HEK293 (cell line): Measurements from ENCODE around the gene DPEP3.

Experiments
- CTCF ChIA-PET: fragments of 350-600 bp; formaldehyde crosslinking; extraction: SDS; loops from one replicate; lab custom pipeline; 2021; ENCODE audit warnings: antibody characterized with exemption; lab: Yijun Ruan, JAX
- POLR2A ChIA-PET: fragments of 300-600 bp; formaldehyde crosslinking; extraction: SDS; loops from one replicate; lab custom pipeline; 2020; ENCODE audit warnings: antibody characterized with exemption, inconsistent platforms; lab: Yijun Ruan, JAX
- H3K27ac ChIP-seq: fragments of 200-500 bp; sonication (Bioruptor generic); 2 replicates; pipeline ENCODE4 v1.5.1; 2014; ENCODE audit warnings: low read depth, low read length, control low read depth, inconsistent platforms; ENCODE audit errors: extremely low read depth
- H3K36me3 ChIP-seq, 2 experiments: fragments of 200-500 bp in 1 of 2; sonication (Bioruptor generic) in 1 of 2; 1 replicate in 1 of 2; 2 replicates in 1 of 2; pipeline ENCODE4 v1.5.1; 2014 to 2017; ENCODE audit warnings: inconsistent platforms in 2 of 2, low read length in 2 of 2; ENCODE audit not compliant: control insufficient read depth in 2 of 2, insufficient read depth in 1 of 2
- H3K4me1 ChIP-seq: fragments of 200-500 bp; sonication (Bioruptor generic); 2 replicates; pipeline ENCODE4 v1.5.1; 2014; ENCODE audit warnings: mild to moderate bottlenecking, low read length, inconsistent platforms; ENCODE audit not compliant: control insufficient read depth, insufficient read depth
- H3K4me3 ChIP-seq: 2 replicates; pipeline ENCODE4 v1.5.1; 2011; ENCODE audit warnings: low read depth, mild to moderate bottlenecking, control low read depth, low read length, moderate library complexity
- H3K9me3 ChIP-seq: fragments of 200-500 bp; sonication (Bioruptor generic); 2 replicates; pipeline ENCODE4 v1.5.1; 2014; ENCODE audit warnings: low read depth, low read length, inconsistent platforms; ENCODE audit not compliant: control insufficient read depth, insufficient read depth
- ELK4 ChIP-seq: IDR thresholded peaks from 2 replicates; pipeline ENCODE4 v1.6.1; 2011; ENCODE audit warnings: mild to moderate bottlenecking, low read depth, low read length, borderline replicate concordance
- MEIS1 ChIP-seq: sonication (generic); formaldehyde crosslinking; IDR thresholded peaks from 2 replicates; pipeline ENCODE4 v1.8.1; 2022; ENCODE audit warnings: missing genetic modification reagents, mild to moderate bottlenecking, borderline replicate concordance
- MZF1 ChIP-seq: fragments of 450-650 bp; formaldehyde crosslinking; IDR thresholded peaks from 2 replicates; pipeline ENCODE4 v1.5.1; 2017; ENCODE audit warnings: missing biosample characterization, missing genetic modification characterization, borderline replicate concordance
- PRDM2 ChIP-seq: fragments of 450-650 bp; formaldehyde crosslinking; IDR thresholded peaks from 2 replicates; pipeline ENCODE4 v1.5.1; 2016; ENCODE audit warnings: missing biosample characterization, missing genetic modification characterization, borderline replicate concordance
- SCRT2 ChIP-seq: fragments of 450-650 bp; formaldehyde crosslinking; IDR thresholded peaks from 2 replicates; pipeline ENCODE4 v1.5.1; 2016; ENCODE audit warnings: missing biosample characterization, missing genetic modification characterization
- ZNF18 ChIP-seq: fragments of 450-650 bp; formaldehyde crosslinking; IDR thresholded peaks from 2 replicates; pipeline ENCODE4 v1.5.1; 2016; ENCODE audit warnings: missing biosample characterization, missing genetic modification characterization
- ZNF473 ChIP-seq: fragments of 450-650 bp; formaldehyde crosslinking; IDR thresholded peaks from 2 replicates; pipeline ENCODE4 v1.5.1; 2017; ENCODE audit warnings: missing biosample characterization, missing genetic modification characterization
- ZSCAN30 ChIP-seq: fragments of 450-650 bp; IDR thresholded peaks from 2 replicates; pipeline ENCODE4 v1.5.1; 2018; ENCODE audit warnings: missing biosample characterization, mild to moderate bottlenecking, missing genetic modification characterization, moderate library complexity

Gene DPEP3

DNA sequence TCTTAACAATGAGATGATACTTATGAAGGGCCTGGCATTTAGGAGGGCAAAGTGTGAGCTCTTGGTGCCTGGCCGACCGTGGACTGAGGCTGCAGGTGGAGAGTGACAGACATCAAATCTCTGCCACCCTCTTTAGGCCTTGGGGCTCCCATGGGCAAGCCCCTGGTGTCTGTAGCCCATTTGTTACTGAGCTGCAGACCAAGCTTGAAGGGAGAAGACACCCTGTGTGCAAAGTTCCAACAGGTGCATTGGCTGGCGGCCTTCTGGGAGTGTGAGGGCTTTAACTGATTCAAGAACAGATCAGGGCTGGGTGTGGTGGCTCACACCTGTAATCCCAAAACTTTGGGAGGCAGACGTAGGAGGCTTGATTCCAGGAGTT lies 47.8 kb downstream of the DPEP3 start:
- POLR2A ChIA-PET = interaction anchor here (0.9 kb wide), 1 partner anchor 126 kb away, joined by 3 read pairs; the partner anchor contains the start of genes RANBP10 and TSNAXIP1
- Histone ChIP-seq H3K9me3 (no peaks in the 10 kb centered on the region), H3K4me1 (no peaks in the 10 kb centered on the region)
- no peak for TF ChIP-seq ZSCAN30 (tag by site-specific recombination)
- no peak for TF ChIP-seq PRDM2 (tag by site-specific recombination)
- TF ChIP-seq SCRT2 (tag by site-specific recombination) = no peak
- TF ChIP-seq, all 188 proteins: peak for 0
- Histone ChIP-seq H3K4me3 (no peak overlapping the region), H3K27ac (no peak overlapping the region), H3K36me3 (peaks cover 0 to 42% of the 10 kb centered on the region in 2 experiments; a peak in 2 of 3 replicates)
- CTCF ChIA-PET = interaction anchor here (0.5 to 2.6 kb wide), 8 partner anchors 10 to 445 kb away, joined by 3 to 11 read pairs (median 4); no protein-coding TSS in a partner anchor

GRCh38 chr16:67931712-67932461 lies 48.4 kb downstream of the DPEP3 start, which contains the start of gene CTRL:
Gene CTRL (minus strand): TSS chr16:67931862. CDS start chr16:67931852, 10 bp downstream.
- POLR2A ChIA-PET = interaction anchor here (0.6 to 0.9 kb wide), 2 partner anchors 50 to 125 kb away, joined by 3 read pairs; partner anchors contain the start of genes RANBP10 and TSNAXIP1

More at GRCh38 chr16:67931712-67932461, 48.4 kb downstream of the DPEP3 start, which contains the start of gene CTRL:
- H3K4me3 ChIP-seq = no peak within 1 kb of the TSS
- CTCF ChIA-PET = interaction anchor here (0.5 to 1.5 kb wide), 5 partner anchors 10 to 445 kb away, joined by 3 to 7 read pairs (median 3); no protein-coding TSS in a partner anchor
- TF ChIP-seq ZNF18 (no peak), ZNF473 (tag by site-specific recombination) (no peak), MZF1 (tag by site-specific recombination) (no peak), ELK4 (no peak), MEIS1 (CRISPR knock-in tag) (no peak)
- H3K36me3 ChIP-seq = peaks cover 0 to 47% of the 10 kb centered on the region in 2 experiments; a peak in 2 of 3 replicates
- H3K27ac ChIP-seq = no peak within 1 kb of the TSS
- H3K9me3 ChIP-seq = no peaks in the 10 kb centered on the region
- no peaks in the 10 kb centered on the region for H3K4me1 ChIP-seq
